Heart left ventricle (tissue), 13 donors: ENCODE measurements around the gene POMZP3.
"Not testable (repeated sequence)": the region's sequence is repeated elsewhere in the genome, so short reads cannot be mapped to it uniquely, and the experiment has no call there.

Experiments
- CTCF ChIP-seq, 12 donors: fragments of 200-600 bp; sonication (generic) in 4 of 12; IDR thresholded peaks; one replicate each; pipeline versions ENCODE4 v1.5.0 to v1.8.0; 2018 to 2022; ENCODE audit warnings: antibody characterized with exemption in 12 of 12, mild to moderate bottlenecking in 5 of 12
- POLR2A ChIP-seq, 2 donors: fragments of 450-650 bp; IDR thresholded peaks; one replicate each; pipeline ENCODE4 v1.6.1; 2017; ENCODE audit warnings: antibody characterized with exemption in 2 of 2, mild to moderate bottlenecking in 2 of 2, moderate library complexity in 2 of 2
- donor health status: ischemic (EF 13 %, LVEDD 7.1; RV severe dilation, severe dysfunction).
- donor health status: DM: no; HTN: yes; CAD: no.
- donor health status: DM: no; HTN: no; CAD: no.
- donor health status: ischemic (EF 25% LVEDD 6.9; RV normal size, moderate dysfunction).
- donor health status: ischemic (EF 25% LVEDD 5.7; RV mildly dilated, moderate dysfunction).
- donor health status: ischemic (EF 35%, LVEDD 5.7; RV mildly dilated, moderate dysfunction).
- donor health status: nonischemic (EF 11% LVEDD 7.7; RV severe dilation, severe dysfunction).
- donor health status: DM: yes; HTN: yes; CAD: no.
- donor health status: PGD.
- donor health status: ischemic (EF 29% LVEDD 5.4; RV normal size, mild dysfunction).
- donor health status: nonischemic (EF 23%, LVEDD 6.1; RV moderate dilation, normal function).

GRCh38 chr7:76600650-76601049 lies 26.4 kb downstream of the POMZP3 start:
- TF ChIP-seq CTCF, POLR2A (IDR thresholded peaks at IDR 0.05): not testable (repeated sequence)
